ENCODE measurements around the gene MTG1.

Gene MTG1

GRCh38 chr10:133394064-133394663 is at the start of gene MTG1:
TSS of gene MTG1 (plus strand) at chr10:133394157. CDS start at chr10:133394221, 64 bp downstream.
- DNase-seq = peak; percentile 52

- DNase-seq = no peak
Measured at GRCh38 chr10:133344236-133344635, 49.7 kb upstream of the MTG1 start.

GRCh38 chr10:133346413-133346812 is 47.5 kb upstream of the MTG1 start:
- DNase-seq = no peak

GRCh38 chr10:133347710-133348517 is 46.0 kb upstream of the MTG1 start:
- DNase-seq = no peak

GRCh38 chr10:133349160-133349568 is 44.8 kb upstream of the MTG1 start:
- DNase-seq = no peak

- no peak for DNase-seq
Measured at GRCh38 chr10:133349577-133350011, 44.4 kb upstream of the MTG1 start.

- no peak for DNase-seq
Measured at GRCh38 chr10:133350283-133350949, 43.5 kb upstream of the MTG1 start.

GRCh38 chr10:133350950-133351329 is 43.0 kb upstream of the MTG1 start:
- no peak for DNase-seq

GRCh38 chr10:133351408-133352318 is 42.3 kb upstream of the MTG1 start:
- no peak for DNase-seq

- no peak for DNase-seq
Measured at GRCh38 chr10:133353202-133353959, 40.6 kb upstream of the MTG1 start.

- no peak for DNase-seq
Measured at GRCh38 chr10:133353988-133354605, 39.9 kb upstream of the MTG1 start.

GRCh38 chr10:133354672-133355240 is 39.2 kb upstream of the MTG1 start:
- DNase-seq = no peak

- no peak for DNase-seq
Measured at GRCh38 chr10:133355266-133355665, 38.7 kb upstream of the MTG1 start.

- DNase-seq = no peak
Measured at GRCh38 chr10:133355991-133356390, 38.0 kb upstream of the MTG1 start.

- DNase-seq = no peak
Measured at GRCh38 chr10:133356549-133357284, 37.2 kb upstream of the MTG1 start.

GRCh38 chr10:133357285-133358161 is 36.4 kb upstream of the MTG1 start, which contains the start of gene FUOM:
TSS of gene FUOM (minus strand) at chr10:133358019. CDS start at chr10:133358007, 12 bp downstream.
- no peak for DNase-seq

GRCh38 chr10:133358162-133358924 is 35.6 kb upstream of the MTG1 start:
- DNase-seq = no peak

- no peak for DNase-seq
Measured at GRCh38 chr10:133358925-133359310, 35.0 kb upstream of the MTG1 start.

Measured in SIG-M5 (cell line).